ENCODE data around the gene BSDC1. TPM values are rescaled to one million over a fixed set of nuclear protein-coding genes. Genes with fewer than 3 reads are reported as not detected.

Gene BSDC1
- total RNA-seq, 1 donor from 2014 or later, result 71.9 TPM

- peaks cover 26% of the 10 kb centered on the region for H3K36me3 Mint-ChIP-seq (ENCODE audit: low read depth, unreplicated experiment)
- H3K79me2 ChIP-seq (ENCODE audit: insufficient read depth, low read length), result no peaks in the 10 kb centered on the region
- no peak for DNase-seq (ENCODE audit: low read depth)
- no peak overlapping the region for H3K4me3 Mint-ChIP-seq (ENCODE audit: unreplicated experiment)
- peaks cover 8% of the 10 kb centered on the region for H4K20me1 ChIP-seq (ENCODE audit: insufficient read depth, low read length)
- H3K4me1 ChIP-seq (ENCODE audit: insufficient read depth, low read length), result no peaks in the 10 kb centered on the region
- no peak overlapping the region for H3K4me3 ChIP-seq (ENCODE audit: insufficient read depth, low read depth, low read length)
- TF ChIP-seq, protein P1, sequence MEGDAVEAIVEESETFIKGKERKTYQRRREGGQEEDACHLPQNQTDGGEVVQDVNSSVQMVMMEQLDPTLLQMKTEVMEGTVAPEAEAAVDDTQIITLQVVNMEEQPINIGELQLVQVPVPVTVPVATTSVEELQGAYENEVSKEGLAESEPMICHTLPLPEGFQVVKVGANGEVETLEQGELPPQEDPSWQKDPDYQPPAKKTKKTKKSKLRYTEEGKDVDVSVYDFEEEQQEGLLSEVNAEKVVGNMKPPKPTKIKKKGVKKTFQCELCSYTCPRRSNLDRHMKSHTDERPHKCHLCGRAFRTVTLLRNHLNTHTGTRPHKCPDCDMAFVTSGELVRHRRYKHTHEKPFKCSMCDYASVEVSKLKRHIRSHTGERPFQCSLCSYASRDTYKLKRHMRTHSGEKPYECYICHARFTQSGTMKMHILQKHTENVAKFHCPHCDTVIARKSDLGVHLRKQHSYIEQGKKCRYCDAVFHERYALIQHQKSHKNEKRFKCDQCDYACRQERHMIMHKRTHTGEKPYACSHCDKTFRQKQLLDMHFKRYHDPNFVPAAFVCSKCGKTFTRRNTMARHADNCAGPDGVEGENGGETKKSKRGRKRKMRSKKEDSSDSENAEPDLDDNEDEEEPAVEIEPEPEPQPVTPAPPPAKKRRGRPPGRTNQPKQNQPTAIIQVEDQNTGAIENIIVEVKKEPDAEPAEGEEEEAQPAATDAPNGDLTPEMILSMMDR (IDR thresholded peaks at IDR 0.05; ENCODE audit: insufficient read depth, low read depth, low read length), result no peak
- no peak for TF ChIP-seq EZH2 (IDR thresholded peaks at IDR 0.05; ENCODE audit: insufficient read depth, low read length)
- FAIRE-seq, result no peak
- no peaks in the 10 kb centered on the region for H3K27me3 Mint-ChIP-seq (ENCODE audit: low read depth, unreplicated experiment)
- peaks cover 33% of the 10 kb centered on the region for H3K36me3 ChIP-seq (ENCODE audit: insufficient read depth, low read length)
- no peaks in the 10 kb centered on the region for H3K9me3 ChIP-seq (ENCODE audit: insufficient read depth, low read depth, low read length)
- H3K27ac ChIP-seq (ENCODE audit: low read depth, low read length), result no peak overlapping the region
- H3K27ac Mint-ChIP-seq (ENCODE audit: unreplicated experiment), result no peak overlapping the region
- no peaks in the 10 kb centered on the region for H3K9me3 Mint-ChIP-seq (ENCODE audit: unreplicated experiment)
- no peak overlapping the region for H3K9ac ChIP-seq (ENCODE audit: low read length)
- H2AFZ ChIP-seq (ENCODE audit: low read depth, low read length), result no peak overlapping the region
- no peak overlapping the region for H3K4me2 ChIP-seq (ENCODE audit: low read length)
- H3K27me3 ChIP-seq (ENCODE audit: insufficient read depth, low read length), result no peaks in the 10 kb centered on the region
- H3K4me1 Mint-ChIP-seq (ENCODE audit: low read depth, unreplicated experiment), result no peaks in the 10 kb centered on the region
Observed at GRCh38 chr1:32367912-32368635, 26.2 kb downstream of the BSDC1 start.

DNA sequence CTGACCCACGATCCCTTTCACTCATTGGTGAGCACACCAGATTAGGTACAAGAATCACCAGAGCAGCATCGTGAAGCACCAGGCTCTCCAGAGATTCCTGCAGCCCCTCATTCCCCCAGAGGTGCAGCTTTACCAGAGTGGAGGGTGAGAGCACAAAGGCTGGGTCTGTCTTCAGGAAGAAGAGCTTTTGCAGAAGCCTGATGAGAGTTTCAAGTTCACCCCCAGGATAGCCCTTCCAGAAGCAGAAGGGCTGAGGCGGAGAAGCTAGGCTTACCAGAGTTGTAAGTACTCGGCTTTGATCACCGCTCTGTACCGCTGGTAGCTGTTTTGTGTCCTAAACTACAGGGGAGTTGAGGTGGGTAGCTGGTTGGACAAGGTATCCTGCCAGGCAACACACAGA lies 28.8 kb downstream of the BSDC1 start:
- Histone ChIP-seq H3K9me3 (ENCODE audit: insufficient read depth, low read depth, low read length) (no peaks in the 10 kb centered on the region), H3K27me3 (ENCODE audit: insufficient read depth, low read length) (no peaks in the 10 kb centered on the region), H3K4me2 (ENCODE audit: low read length) (no peak overlapping the region), H4K20me1 (ENCODE audit: insufficient read depth, low read length) (peaks cover 5% of the 10 kb centered on the region), H3K27ac (ENCODE audit: low read depth, low read length) (no peak overlapping the region), H3K9ac (ENCODE audit: low read length) (no peak overlapping the region), H2AFZ (ENCODE audit: low read depth, low read length) (no peak overlapping the region), H3K4me3 (ENCODE audit: insufficient read depth, low read depth, low read length) (no peak overlapping the region), H3K4me1 (ENCODE audit: insufficient read depth, low read length) (peaks cover 11% of the 10 kb centered on the region), H3K79me2 (ENCODE audit: insufficient read depth, low read length) (no peaks in the 10 kb centered on the region), H3K36me3 (ENCODE audit: insufficient read depth, low read length) (peaks cover 19% of the 10 kb centered on the region)
- Mint-ChIP-seq H3K27ac (ENCODE audit: unreplicated experiment) (peak overlapping the region; percentile 83), H3K36me3 (ENCODE audit: low read depth, unreplicated experiment) (peaks cover 24% of the 10 kb centered on the region), H3K9me3 (ENCODE audit: unreplicated experiment) (no peaks in the 10 kb centered on the region), H3K4me1 (ENCODE audit: low read depth, unreplicated experiment) (peaks cover 4% of the 10 kb centered on the region), H3K27me3 (ENCODE audit: low read depth, unreplicated experiment) (no peaks in the 10 kb centered on the region), H3K4me3 (ENCODE audit: unreplicated experiment) (peak overlapping the region; percentile 54)
- TF ChIP-seq, protein P1 (IDR thresholded peaks at IDR 0.05; ENCODE audit: insufficient read depth, low read depth, low read length), result no peak
- TF ChIP-seq EZH2 (IDR thresholded peaks at IDR 0.05; ENCODE audit: insufficient read depth, low read length), result no peak
- no peak for DNase-seq (ENCODE audit: low read depth)
- FAIRE-seq, result no peak

GRCh38 chr1:32364836-32365235 lies 29.4 kb downstream of the BSDC1 start:
- Histone ChIP-seq H3K9me3 (ENCODE audit: insufficient read depth, low read depth, low read length) (no peaks in the 10 kb centered on the region), H3K4me2 (ENCODE audit: low read length) (no peak overlapping the region), H3K36me3 (ENCODE audit: insufficient read depth, low read length) (peaks cover 19% of the 10 kb centered on the region), H3K4me1 (ENCODE audit: insufficient read depth, low read length) (peaks cover 11% of the 10 kb centered on the region), H3K27ac (ENCODE audit: low read depth, low read length) (no peak overlapping the region), H3K9ac (ENCODE audit: low read length) (no peak overlapping the region), H2AFZ (ENCODE audit: low read depth, low read length) (no peak overlapping the region), H4K20me1 (ENCODE audit: insufficient read depth, low read length) (peaks cover 5% of the 10 kb centered on the region), H3K79me2 (ENCODE audit: insufficient read depth, low read length) (no peaks in the 10 kb centered on the region), H3K27me3 (ENCODE audit: insufficient read depth, low read length) (no peaks in the 10 kb centered on the region), H3K4me3 (ENCODE audit: insufficient read depth, low read depth, low read length) (no peak overlapping the region)
- DNase-seq (ENCODE audit: low read depth) (no peak), FAIRE-seq (no peak)
- Mint-ChIP-seq H3K36me3 (ENCODE audit: low read depth, unreplicated experiment) (peaks cover 24% of the 10 kb centered on the region), H3K27me3 (ENCODE audit: low read depth, unreplicated experiment) (no peaks in the 10 kb centered on the region), H3K4me3 (ENCODE audit: unreplicated experiment) (no peak overlapping the region), H3K9me3 (ENCODE audit: unreplicated experiment) (no peaks in the 10 kb centered on the region), H3K4me1 (ENCODE audit: low read depth, unreplicated experiment) (peaks cover 4% of the 10 kb centered on the region), H3K27ac (ENCODE audit: unreplicated experiment) (no peak overlapping the region)
- TF ChIP-seq, protein P1 (IDR thresholded peaks at IDR 0.05; ENCODE audit: insufficient read depth, low read depth, low read length), result no peak
- no peak for TF ChIP-seq EZH2 (IDR thresholded peaks at IDR 0.05; ENCODE audit: insufficient read depth, low read length)
